ENCODE data around the gene HSPG2.

DNA sequence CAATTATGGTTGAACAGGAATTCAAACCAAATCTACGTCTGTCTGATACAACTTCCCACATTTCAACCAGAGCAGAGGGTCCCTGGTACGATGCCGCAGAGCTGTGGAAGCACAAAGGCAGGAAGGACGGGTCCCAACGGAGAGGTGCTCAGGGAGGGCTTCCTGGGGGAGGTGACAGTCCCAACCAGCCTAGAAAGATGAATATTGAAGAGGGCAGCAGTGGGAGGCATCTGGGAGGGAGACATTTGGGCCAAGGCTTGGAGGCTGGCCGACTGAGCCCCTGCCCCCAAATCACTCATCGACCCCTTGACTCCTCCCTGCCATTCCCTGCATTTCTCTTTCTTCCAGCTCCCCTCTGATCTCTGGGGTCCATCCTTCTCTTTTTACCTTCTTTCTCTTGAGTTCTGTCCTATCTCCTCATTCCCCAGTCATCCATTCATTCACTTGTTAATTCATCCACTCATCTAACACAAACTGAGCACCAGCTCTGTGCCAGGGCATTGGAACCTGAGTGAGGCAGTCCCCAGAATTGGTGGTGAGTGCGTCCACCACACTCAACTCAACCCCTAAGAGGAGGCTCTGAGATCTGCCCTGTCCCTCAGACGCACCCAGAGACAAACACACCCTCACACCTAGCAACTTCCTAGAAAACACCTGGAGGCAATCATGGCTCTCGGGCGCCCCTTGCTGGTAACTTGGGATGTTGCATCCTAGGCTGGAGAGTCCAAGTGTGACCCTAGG lies 26.5 kb upstream of the HSPG2 start:
- TF ChIP-seq CTCF (IDR thresholded peaks at IDR 0.05) = peak; percentile 78 to 87 (median 83)
- TF ChIP-seq POLR2A (IDR thresholded peaks at IDR 0.05) = no peak

Data from ovary (tissue), 3 donors.